Measurements from ENCODE around the gene PYDC1. TPM values are rescaled to one million over a fixed set of nuclear protein-coding genes. Genes with fewer than 3 reads are reported as not detected.

Gene PYDC1
- polyA plus RNA-seq, 2 of the 4 experiments (the other 2 are of a cell fraction) = not detected

DNA sequence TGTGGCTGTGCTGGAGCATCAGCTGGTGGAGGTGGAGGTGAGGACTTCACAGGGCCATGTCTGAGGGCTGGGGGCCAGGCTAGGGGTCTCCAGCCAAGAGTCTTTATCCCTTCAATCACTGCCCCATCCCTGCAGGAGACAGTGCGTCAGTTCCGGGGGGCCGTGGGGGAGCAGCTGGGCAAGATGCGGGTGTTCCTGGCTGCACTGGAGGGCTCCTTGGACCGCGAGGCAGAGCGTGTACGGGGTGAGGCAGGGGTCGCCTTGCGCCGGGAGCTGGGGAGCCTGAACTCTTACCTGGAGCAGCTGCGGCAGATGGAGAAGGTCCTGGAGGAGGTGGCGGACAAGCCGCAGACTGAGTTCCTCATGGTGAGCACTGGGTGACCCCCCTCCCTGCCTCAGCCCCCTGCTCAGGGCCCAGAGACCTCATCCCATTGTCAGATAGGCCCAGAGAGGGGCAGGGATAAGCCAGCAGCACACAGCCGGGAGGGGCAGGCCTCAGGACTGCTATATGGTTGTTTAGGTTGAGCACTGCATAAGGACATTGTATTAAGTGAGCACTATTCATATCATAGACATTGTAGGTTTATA is 2.3 kb upstream of the PYDC1 start:
- ChIA-PET CTCF (no interaction called here), POLR2A (no interaction called here)
- 91% methylated on average over 6 of the region's 15 CpGs for WGBS (ENCODE audit: missing lambda C conversion rate)
- TF ChIP-seq KDM5A (IDR thresholded peaks at IDR 0.05) (no peak), NFE2L2 (conservative IDR thresholded peaks at IDR 0.05; ENCODE audit: low read length) (no peak), EHF (CRISPR knock-in tag; IDR thresholded peaks at IDR 0.05) (no peak), FOSB (CRISPR knock-in tag; IDR thresholded peaks at IDR 0.05) (no peak), FOXS1 (CRISPR knock-in tag; IDR thresholded peaks at IDR 0.05) (no peak), RAD21 (conservative IDR thresholded peaks at IDR 0.05 in 1 of 2, IDR thresholded peaks at IDR 0.05 in 1 of 2) (no peak)
- Histone ChIP-seq H3K4me3 (no peak overlapping the region), H3K9me3 (no peaks in the 10 kb centered on the region), H3K4me1 (peaks cover 5% of the 10 kb centered on the region; the same call in 2 of the 3 replicates), H3K27ac (no peak overlapping the region), H3K4me2 (no peak overlapping the region)
- FAIRE-seq (no peak), ATAC-seq (no peak), DNase-seq (ENCODE audit: low read depth in 1 of 2, low spot score in 1 of 2) (no peak)

DNA sequence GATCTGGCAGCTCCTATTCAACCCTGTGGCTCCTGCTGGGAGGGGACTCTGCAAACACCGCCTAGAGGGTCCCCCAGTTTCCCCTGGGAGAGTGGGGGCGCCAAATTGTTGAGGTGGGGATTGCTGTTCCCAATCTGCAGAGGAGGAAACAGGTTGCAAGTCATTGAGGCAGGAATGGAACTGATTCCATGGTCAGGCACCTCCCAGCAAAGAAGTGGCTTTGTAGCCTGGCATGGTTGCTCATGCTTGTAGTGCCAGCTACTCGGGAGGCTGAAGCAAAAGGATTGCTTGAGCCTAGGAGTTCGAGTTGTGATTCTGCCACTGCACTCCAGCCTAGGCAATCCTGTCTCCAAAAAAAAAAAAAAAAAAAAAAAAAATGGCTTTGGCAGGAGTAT is 198 bp upstream of the PYDC1 start:
- CTCF ChIA-PET = no interaction called here
- H3K9me3 ChIP-seq = no peaks in the 10 kb centered on the region
- DNase-seq (ENCODE audit: low read depth in 1 of 2, low spot score in 1 of 2) (no peak), FAIRE-seq (no peak), ATAC-seq (no peak)
- H3K4me2 ChIP-seq = no peak overlapping the region
- H3K4me3 ChIP-seq = no peak overlapping the region
- peaks cover 5% of the 10 kb centered on the region; the same call in 2 of the 3 replicates for H3K4me1 ChIP-seq
- WGBS (ENCODE audit: missing lambda C conversion rate) = 17% methylated on average over 4 of the region's 4 CpGs
- no peak overlapping the region for H3K27ac ChIP-seq
- TF ChIP-seq, protein P1, sequence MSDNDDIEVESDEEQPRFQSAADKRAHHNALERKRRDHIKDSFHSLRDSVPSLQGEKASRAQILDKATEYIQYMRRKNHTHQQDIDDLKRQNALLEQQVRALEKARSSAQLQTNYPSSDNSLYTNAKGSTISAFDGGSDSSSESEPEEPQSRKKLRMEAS (IDR thresholded peaks at IDR 0.05) = no peak
- TF ChIP-seq TFCP2L1 (CRISPR knock-in tag; IDR thresholded peaks at IDR 0.05) = no peak
- TF ChIP-seq HOXA7 (CRISPR knock-in tag; IDR thresholded peaks at IDR 0.05) = no peak
- TF ChIP-seq ZC3H11A (IDR thresholded peaks at IDR 0.05) = no peak
- no peak for TF ChIP-seq CBX8 (IDR thresholded peaks at IDR 0.05)
- TF ChIP-seq RARB (CRISPR knock-in tag; IDR thresholded peaks at IDR 0.05) = no peak
- no peak for TF ChIP-seq MAFK (IDR thresholded peaks at IDR 0.05; ENCODE audit: partially characterized antibody)
- TF ChIP-seq POLR2AphosphoS2 (conservative IDR thresholded peaks at IDR 0.05; ENCODE audit: low read length) = no peak
- TF ChIP-seq JUNB (IDR thresholded peaks at IDR 0.05) = no peak
- no peak for TF ChIP-seq CTCF (IDR thresholded peaks at IDR 0.05)
- TF ChIP-seq HMGXB4 (CRISPR knock-in tag; IDR thresholded peaks at IDR 0.05; ENCODE audit: borderline replicate concordance) = no peak
- no peak for TF ChIP-seq RCOR1 (IDR thresholded peaks at IDR 0.05; ENCODE audit: low read depth, low read length)
- no peak for TF ChIP-seq ZSCAN20 (CRISPR knock-in tag; IDR thresholded peaks at IDR 0.05)
- TF ChIP-seq RAD21 (conservative IDR thresholded peaks at IDR 0.05 in 1 of 2, IDR thresholded peaks at IDR 0.05 in 1 of 2) = no peak
- no peak for TF ChIP-seq GATA3 (IDR thresholded peaks at IDR 0.05; ENCODE audit: borderline replicate concordance)
- POLR2A ChIA-PET = interaction anchor here (1.8 kb wide), 1 partner anchor 37 kb away, joined by 8 read pairs; the partner anchor contains the start of gene FUS
